ENCODE data around the gene AP5S1.

- no peak for TF ChIP-seq CTCF (IDR thresholded peaks at IDR 0.05; ENCODE audit: low read depth, low read length)
- TF ChIP-seq EZH2phosphoT487 (IDR thresholded peaks at IDR 0.05; ENCODE audit: low read depth), result no peak
Measured at GRCh38 chr20:3865152-3865886, 45.0 kb downstream of the AP5S1 start.
